D721Med (cell line): ENCODE data around the gene TMED10.

Experiments
- DNase-seq: peaks from one replicate; pipeline ENCODE4 v3.0.0; 2011; ENCODE audit warnings: low spot score; ENCODE audit not compliant: insufficient read length
- FAIRE-seq: peaks from 2 replicates; lab custom pipeline; 2011; peaks lifted over from hg19 to GRCh38; lab: Jason Lieb, UNC
- TF ChIP-seq, protein P1 (sequence below): IDR thresholded peaks from 2 replicates; pipeline ENCODE4 v1.5.1; 2012; ENCODE audit warnings: mild to moderate bottlenecking, control low read depth; ENCODE audit not compliant: insufficient read depth; ENCODE audit errors: missing control alignments

TMED10 gene

DNA sequence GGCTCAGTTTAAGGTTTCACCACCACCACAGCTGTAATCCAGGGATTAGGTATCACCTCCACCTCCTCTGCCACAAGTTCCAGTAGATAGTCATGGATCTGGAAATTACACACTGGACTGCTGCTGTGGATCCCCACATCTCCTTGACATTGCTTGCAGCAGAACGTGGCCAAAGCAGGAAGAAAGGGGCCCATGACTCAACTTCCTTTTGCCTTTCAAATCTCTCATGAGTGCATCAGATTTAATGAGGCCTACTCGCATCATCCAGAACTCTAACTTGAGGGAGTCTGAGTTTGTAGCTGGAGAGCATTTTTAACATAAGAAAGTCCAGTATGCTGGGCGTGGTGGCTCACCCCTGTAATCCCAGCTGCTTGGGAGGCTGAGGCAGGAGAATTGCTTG, 29.2 kb upstream of the TMED10 start:
- TF ChIP-seq, protein P1, sequence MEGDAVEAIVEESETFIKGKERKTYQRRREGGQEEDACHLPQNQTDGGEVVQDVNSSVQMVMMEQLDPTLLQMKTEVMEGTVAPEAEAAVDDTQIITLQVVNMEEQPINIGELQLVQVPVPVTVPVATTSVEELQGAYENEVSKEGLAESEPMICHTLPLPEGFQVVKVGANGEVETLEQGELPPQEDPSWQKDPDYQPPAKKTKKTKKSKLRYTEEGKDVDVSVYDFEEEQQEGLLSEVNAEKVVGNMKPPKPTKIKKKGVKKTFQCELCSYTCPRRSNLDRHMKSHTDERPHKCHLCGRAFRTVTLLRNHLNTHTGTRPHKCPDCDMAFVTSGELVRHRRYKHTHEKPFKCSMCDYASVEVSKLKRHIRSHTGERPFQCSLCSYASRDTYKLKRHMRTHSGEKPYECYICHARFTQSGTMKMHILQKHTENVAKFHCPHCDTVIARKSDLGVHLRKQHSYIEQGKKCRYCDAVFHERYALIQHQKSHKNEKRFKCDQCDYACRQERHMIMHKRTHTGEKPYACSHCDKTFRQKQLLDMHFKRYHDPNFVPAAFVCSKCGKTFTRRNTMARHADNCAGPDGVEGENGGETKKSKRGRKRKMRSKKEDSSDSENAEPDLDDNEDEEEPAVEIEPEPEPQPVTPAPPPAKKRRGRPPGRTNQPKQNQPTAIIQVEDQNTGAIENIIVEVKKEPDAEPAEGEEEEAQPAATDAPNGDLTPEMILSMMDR = no peak
- DNase-seq (no peak), FAIRE-seq (no peak)

DNA sequence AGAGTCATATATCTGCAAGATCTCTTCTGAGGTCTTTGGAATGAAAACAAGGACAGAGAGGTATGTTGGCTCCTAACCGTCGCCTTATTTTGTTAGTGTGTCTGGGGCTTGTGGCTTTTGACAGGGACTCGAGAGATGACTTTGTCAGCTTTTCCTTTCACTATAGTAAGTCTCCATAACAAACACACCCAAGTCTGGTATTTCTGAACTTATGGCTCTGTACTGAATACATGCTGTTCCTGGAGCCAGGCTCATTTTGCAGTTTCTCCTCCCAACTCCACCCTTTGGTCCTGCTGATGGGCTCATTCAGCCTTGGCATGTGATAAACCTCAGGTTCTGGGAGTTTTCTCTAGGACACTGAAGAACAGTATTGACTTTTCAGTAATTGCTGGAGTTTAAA, 27.7 kb upstream of the TMED10 start:
- FAIRE-seq (no peak), DNase-seq (no peak)
- TF ChIP-seq, protein P1 = no peak

DNA sequence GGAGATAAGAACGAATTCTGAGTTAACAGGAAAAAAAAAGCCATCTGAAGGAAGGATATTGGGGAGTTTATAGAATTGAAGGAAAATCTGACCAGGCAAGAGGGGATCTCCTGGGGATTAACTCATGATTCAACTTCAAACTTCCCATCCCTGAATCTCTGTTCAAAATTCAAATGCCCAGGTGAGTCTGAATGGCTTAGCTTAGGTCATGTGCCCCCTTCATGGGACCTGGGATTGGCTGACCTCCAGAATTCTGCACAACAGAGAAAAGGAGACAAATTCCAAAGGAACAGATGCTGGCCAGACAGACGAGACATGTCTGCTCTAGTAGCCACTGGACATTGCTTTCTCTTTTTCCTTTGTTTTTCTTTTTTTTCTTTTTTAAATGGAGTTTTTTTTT, 26.2 kb upstream of the TMED10 start:
- TF ChIP-seq, protein P1 = no peak
- DNase-seq (no peak), FAIRE-seq (no peak)

DNA sequence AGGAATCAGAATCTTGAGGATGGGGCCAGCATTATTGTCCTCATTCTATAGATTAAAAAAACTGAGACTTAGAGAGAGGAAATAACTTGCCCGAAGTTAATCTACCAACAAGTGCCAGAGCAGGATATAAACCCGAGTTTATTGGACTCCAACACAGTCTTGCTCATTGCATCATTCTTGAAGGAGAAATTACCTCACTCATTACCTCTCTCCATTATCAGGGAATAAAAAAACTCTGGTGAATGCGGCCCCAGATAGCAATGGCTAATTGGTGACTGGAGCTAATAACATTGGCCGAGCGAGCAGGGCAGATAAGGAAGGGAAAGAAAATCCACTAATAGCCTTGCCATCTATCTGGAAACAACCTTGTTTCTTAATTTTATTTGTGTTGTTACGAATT, 24.7 kb upstream of the TMED10 start:
- DNase-seq (no peak), FAIRE-seq (no peak)
- TF ChIP-seq, protein P1 = no peak

DNA sequence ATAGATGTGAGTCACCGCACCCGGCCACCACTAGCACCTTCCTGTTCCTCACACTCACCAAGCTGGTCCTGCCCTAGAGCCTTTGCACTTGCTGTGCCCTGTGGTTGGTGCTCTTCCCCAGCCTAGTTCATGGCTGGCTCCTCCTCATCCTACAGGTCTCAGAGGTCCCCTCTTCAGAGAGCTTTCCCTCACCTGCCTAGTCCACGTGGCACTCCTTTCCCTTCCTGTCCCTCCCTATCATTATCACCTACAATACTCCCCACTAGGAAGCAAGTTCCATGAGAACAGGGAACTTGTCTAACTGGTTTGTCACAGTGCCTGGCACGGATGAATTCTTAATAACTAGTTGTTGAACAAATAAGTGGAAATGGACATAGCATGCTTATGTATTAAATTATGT, 24.0 kb upstream of the TMED10 start:
- TF ChIP-seq, protein P1 = no peak
- FAIRE-seq = no peak
- no peak for DNase-seq

DNA sequence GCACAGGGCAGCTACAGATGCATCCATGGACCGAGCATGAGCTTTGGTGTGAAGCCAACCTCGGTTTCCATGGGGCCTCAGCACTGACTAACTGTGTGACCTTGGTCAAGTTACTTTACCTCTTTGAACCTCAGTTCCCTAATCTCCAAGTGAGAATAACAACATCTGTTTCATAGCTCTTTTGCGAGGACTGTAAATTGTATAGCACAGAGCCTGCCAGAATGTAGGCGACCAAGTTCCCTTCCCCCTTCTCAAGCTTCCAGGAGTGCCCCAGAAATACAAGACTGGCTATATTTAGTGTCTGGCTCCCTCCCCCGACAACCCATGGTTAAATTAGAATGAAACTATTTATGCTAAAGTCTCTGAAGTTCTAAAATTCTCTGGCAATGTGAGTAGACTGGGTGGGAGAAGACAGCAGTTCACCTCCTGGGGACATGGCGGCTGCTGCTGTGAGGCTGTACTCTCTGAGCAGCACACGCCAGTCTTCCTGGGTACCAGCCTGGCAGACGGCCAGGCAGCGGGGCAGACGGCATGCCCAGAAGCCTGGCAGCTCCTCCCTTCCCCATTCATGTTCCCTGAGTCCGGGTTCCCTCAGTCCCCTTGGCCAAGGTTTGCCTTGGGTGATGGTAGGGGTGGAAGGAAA, 22.0 kb upstream of the TMED10 start:
- no peak for FAIRE-seq
- DNase-seq = no peak
- TF ChIP-seq, protein P1 = no peak

DNA sequence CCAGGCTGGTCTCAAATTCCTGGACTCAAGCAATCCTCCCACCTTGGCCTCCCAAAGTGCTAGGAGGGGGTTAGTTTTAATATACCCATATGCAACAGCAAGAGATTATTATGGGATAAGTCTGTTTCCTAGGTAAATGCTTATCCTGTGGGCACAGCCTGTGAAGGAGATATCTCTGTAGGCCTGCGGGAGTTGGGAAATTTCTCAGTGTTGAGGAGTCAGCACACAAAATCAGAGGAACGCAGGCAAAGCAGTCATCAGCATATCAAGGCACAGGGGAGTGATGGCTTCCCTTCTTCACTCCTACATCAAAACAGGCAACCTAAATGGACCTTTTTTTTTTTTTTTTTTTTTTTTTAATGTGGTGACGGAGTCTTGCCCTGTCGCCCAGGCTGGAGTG, 20.9 kb upstream of the TMED10 start:
- DNase-seq = no peak
- TF ChIP-seq, protein P1 = no peak
- no peak for FAIRE-seq
